Smooth muscle cell (in vitro differentiated cells): ENCODE measurements around the gene TMEM63A. TPM values are rescaled to one million over a fixed set of nuclear protein-coding genes. Genes with fewer than 3 reads are reported as not detected.

Experiments used
- DNase-seq: peaks from one replicate; lab custom pipeline; 2025; ENCODE audit not compliant: unreplicated experiment; lab: John Stamatoyannopoulos, UW
- H2AFZ ChIP-seq: fragments of 200-600 bp; sonication (generic); 2 replicates; pipeline ENCODE4 v1.6.0; 2016; ENCODE audit warnings: antibody characterized with exemption, low read depth, mild to moderate bottlenecking
- H3F3A ChIP-seq: fragments of 200-600 bp; sonication (generic); 2 replicates; pipeline ENCODE4 v1.6.0; 2017; ENCODE audit warnings: antibody characterized with exemption, low read depth
- H3K27ac ChIP-seq: fragments of 200-600 bp; sonication (generic); 2 replicates; pipeline ENCODE4 v1.5.1; 2016; ENCODE audit warnings: low read depth, mild to moderate bottlenecking
- H3K27me3 ChIP-seq: fragments of 200-600 bp; sonication (generic); 2 replicates; pipeline ENCODE4 v1.6.1; 2016; ENCODE audit warnings: low read depth, mild to moderate bottlenecking
- H3K36me3 ChIP-seq: fragments of 200-600 bp; sonication (generic); 2 replicates; pipeline ENCODE4 v1.5.1; 2016; ENCODE audit warnings: low read depth
- H3K4me1 ChIP-seq: fragments of 200-600 bp; sonication (generic); 2 replicates; pipeline ENCODE4 v1.5.1; 2016; ENCODE audit warnings: low read depth
- H3K4me2 ChIP-seq: fragments of 200-600 bp; sonication (generic); 2 replicates; pipeline ENCODE4 v1.6.0; 2016; ENCODE audit warnings: mild to moderate bottlenecking
- H3K4me3 ChIP-seq: fragments of 200-600 bp; sonication (generic); 2 replicates; pipeline ENCODE4 v1.5.1; 2016; ENCODE audit warnings: mild to moderate bottlenecking
- H3K79me2 ChIP-seq: fragments of 200-600 bp; sonication (generic); 2 replicates; pipeline ENCODE4 v1.6.0; 2016; ENCODE audit warnings: low read depth, mild to moderate bottlenecking
- H3K9ac ChIP-seq: fragments of 200-600 bp; sonication (generic); 2 replicates; pipeline ENCODE4 v1.6.0; 2016; ENCODE audit warnings: low read depth
- H3K9me3 ChIP-seq: fragments of 200-600 bp; sonication (generic); replicated peaks from 2 replicates; pipeline ENCODE4 v1.5.1; 2016; ENCODE audit warnings: low read depth
- H4K20me1 ChIP-seq: fragments of 200-600 bp; sonication (generic); 2 replicates; pipeline ENCODE4 v1.6.0; 2016; ENCODE audit warnings: low read depth
- CTCF ChIP-seq: fragments of 200-600 bp; sonication (generic); IDR thresholded peaks from 2 replicates; pipeline ENCODE4 v1.5.1; 2017; ENCODE audit warnings: borderline replicate concordance, mild to moderate bottlenecking, antibody characterized with exemption; ENCODE audit not compliant: insufficient read depth, poor library complexity, severe bottlenecking
- WGBS: methylation state at CpG from one replicate; pipeline ENCODE4 v1.1.7; 2016; ENCODE audit warnings: low lambda C conversion rate; 5-methylcytosine and 5-hydroxymethylcytosine counted together
- polyA plus RNA-seq: library from polyadenylated mRNA; unstranded; fragments of >200 nt; fragmentation: Nextera tagmentation; extraction: Ambion mirVana; gene quantifications from 2 replicates; pipeline ENCODE4 v1.2.1, GENCODE V29; 2016
- total RNA-seq: library from RNA; depleted of rRNA; stranded (reverse); fragments of >200 nt; gene quantifications from 2 replicates; pipeline ENCODE4 v1.2.3, GENCODE V29; 2014

The TMEM63A gene
- total and polyA plus RNA-seq, 2 experiments from 2014 or later: 10.9 to 12.0 TPM

DNA sequence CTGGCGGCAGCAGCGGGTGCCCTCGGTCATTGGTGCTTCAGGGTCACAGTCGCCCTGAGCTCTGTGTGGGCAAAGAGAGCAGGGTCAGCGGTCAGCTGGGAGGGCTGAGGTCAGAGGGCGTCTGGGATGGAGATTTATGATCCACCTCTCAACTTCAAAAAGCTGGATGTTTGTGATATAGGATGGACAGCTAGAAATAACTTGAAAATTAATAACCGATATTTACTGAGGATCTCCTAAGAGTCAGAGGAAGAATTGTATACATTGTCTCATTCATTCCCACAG lies 4.8 kb upstream of the TMEM63A start:
- H3K4me3 ChIP-seq: no peak overlapping the region
- no peak for TF ChIP-seq CTCF
- H3K79me2 ChIP-seq: no peaks in the 10 kb centered on the region
- H3K27ac ChIP-seq: no peak overlapping the region
- no peaks in the 10 kb centered on the region for H4K20me1 ChIP-seq
- H3K4me1 ChIP-seq: no peaks in the 10 kb centered on the region
- DNase-seq: no peak
- H3K4me2 ChIP-seq: no peak overlapping the region
- WGBS: 93% methylated on average over 7 of the region's 7 CpGs
- H2AFZ ChIP-seq: no peak overlapping the region
- no peaks in the 10 kb centered on the region for H3F3A ChIP-seq
- H3K9me3 ChIP-seq: no peaks in the 10 kb centered on the region
- H3K27me3 ChIP-seq: peaks cover 6% of the 10 kb centered on the region
- no peaks in the 10 kb centered on the region for H3K36me3 ChIP-seq
- H3K9ac ChIP-seq: no peak overlapping the region

DNA sequence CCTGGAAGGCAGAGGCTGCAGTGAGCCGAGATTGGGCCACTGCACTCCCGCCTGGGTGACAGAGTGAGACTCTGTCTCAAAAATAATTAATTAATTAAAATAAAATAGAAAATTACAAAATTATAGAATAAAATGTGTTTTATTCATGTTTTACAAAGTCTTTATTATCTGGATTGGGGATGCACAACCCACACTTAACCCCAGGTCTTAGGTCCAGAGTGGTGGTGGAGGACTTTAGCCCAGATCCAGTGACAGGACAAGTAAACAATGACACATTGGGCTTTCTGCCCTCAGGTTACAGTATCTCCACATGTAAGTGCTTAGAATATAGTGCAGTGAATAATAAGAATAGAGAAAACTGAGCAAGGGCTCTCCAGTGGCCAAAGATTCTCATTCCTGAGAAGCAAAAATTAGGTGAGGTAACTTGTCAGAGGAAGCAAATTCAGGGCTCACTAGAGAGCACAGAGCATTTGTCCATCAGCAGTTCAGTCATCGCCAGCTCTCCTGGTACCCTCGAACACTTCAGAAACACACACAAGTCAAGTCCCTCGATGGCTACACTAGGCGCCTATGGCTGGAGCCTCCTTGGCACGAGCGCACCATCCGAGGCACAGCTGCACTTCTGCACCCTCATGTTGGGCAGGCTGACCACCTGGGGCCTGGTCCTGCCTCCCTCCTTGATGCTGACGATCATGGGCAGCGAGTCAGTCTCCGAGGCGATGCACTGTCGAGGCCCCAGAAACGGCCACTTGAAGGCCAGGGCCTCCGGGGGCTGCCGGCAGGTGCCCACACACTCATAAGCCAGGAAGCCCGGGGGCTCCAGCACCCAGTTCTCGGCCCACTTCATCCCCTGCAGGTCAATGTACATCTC lies 4.2 kb upstream of the TMEM63A start:
- H3K4me2 ChIP-seq: no peak overlapping the region
- H2AFZ ChIP-seq: no peak overlapping the region
- no peak overlapping the region for H3K27ac ChIP-seq
- no peaks in the 10 kb centered on the region for H3K4me1 ChIP-seq
- no peaks in the 10 kb centered on the region for H4K20me1 ChIP-seq
- H3K4me3 ChIP-seq: no peak overlapping the region
- peaks cover 6% of the 10 kb centered on the region for H3K27me3 ChIP-seq
- no peak for DNase-seq
- 95% methylated on average over 19 of the region's 19 CpGs for WGBS
- H3K9ac ChIP-seq: no peak overlapping the region
- no peaks in the 10 kb centered on the region for H3K36me3 ChIP-seq
- H3F3A ChIP-seq: no peaks in the 10 kb centered on the region
- TF ChIP-seq CTCF: no peak
- no peaks in the 10 kb centered on the region for H3K79me2 ChIP-seq
- H3K9me3 ChIP-seq: no peaks in the 10 kb centered on the region

GRCh38 chr1:225885336-225885735 lies 3.2 kb upstream of the TMEM63A start:
- Histone ChIP-seq H3K4me1 (no peaks in the 10 kb centered on the region), H3K9ac (no peak overlapping the region), H2AFZ (no peak overlapping the region), H3K79me2 (peaks cover under 1% of the 10 kb centered on the region), H3K36me3 (no peaks in the 10 kb centered on the region), H3K27ac (no peak overlapping the region), H3K4me3 (no peak overlapping the region), H3F3A (no peaks in the 10 kb centered on the region), H3K27me3 (peaks cover 6% of the 10 kb centered on the region), H3K4me2 (no peak overlapping the region), H4K20me1 (peaks cover 5% of the 10 kb centered on the region), H3K9me3 (no peaks in the 10 kb centered on the region)
- no peak for TF ChIP-seq CTCF
- no peak for DNase-seq
- WGBS: 94% methylated on average over 6 of the region's 6 CpGs
